Superior temporal gyrus (tissue), 1 donor: Measurements from ENCODE around the gene SLC52A1.
A peak's percentile ranks its signal among the peaks of the same experiment; 100 is the strongest.
"Not testable (repeated sequence)": the region's sequence is repeated elsewhere in the genome, so short reads cannot be mapped to it uniquely, and the experiment has no call there.

Experiments
- DNase-seq: peaks from one replicate; pipeline ENCODE4 v3.0.0-alpha.2; 2016; ENCODE audit errors: extremely low spot score

Gene SLC52A1

DNA sequence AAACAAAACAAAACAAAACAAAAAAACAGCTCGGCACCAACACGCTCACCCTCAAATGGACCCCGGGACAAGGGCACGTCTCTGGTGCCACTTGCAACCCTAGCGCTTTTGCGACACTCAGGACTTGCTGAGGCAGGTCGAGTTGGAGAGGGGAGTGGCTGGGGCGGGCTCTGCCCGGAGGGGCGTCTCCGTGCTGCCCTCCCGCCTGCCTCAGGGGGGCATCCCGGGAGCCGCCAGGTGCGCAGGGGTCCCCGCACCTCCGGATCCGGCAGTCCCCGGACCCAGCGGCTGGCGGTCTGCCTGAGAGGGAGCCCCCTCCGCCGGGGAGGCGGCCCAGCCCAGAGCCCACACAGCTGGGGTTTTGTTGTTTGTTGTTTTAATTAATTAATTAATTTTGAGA, at the start of gene SLC52A1:
Gene SLC52A1, minus strand, starts transcription at position 112 of the 400 bp plus-strand sequence. CDS start 820 bp downstream, outside the sequence.
- DNase-seq: no peak

GRCh38 chr17:5080591-5080990, 45.4 kb upstream of the SLC52A1 start:
- no peak for DNase-seq

GRCh38 chr17:5078106-5079028, 43.1 kb upstream of the SLC52A1 start, which contains the start of gene ZFP3:
Gene ZFP3, plus strand, starts transcription at chr17:5078467. Its CDS starts 13,038 bp downstream, at chr17:5091505.
- peak; percentile 87 for DNase-seq

- DNase-seq: no peak
These were observed 42.5 kb upstream of the SLC52A1 start for GRCh38 chr17:5077781-5078105.

GRCh38 chr17:5077275-5077674, 42.0 kb upstream of the SLC52A1 start:
- not testable (repeated sequence) for DNase-seq

- DNase-seq: not testable (repeated sequence)
These were observed 40.2 kb upstream of the SLC52A1 start for GRCh38 chr17:5075472-5075871.

GRCh38 chr17:5069724-5070123, 34.5 kb upstream of the SLC52A1 start:
- no peak for DNase-seq

GRCh38 chr17:5068236-5068635, 33.0 kb upstream of the SLC52A1 start:
- no peak for DNase-seq

- DNase-seq: no peak
These were observed 30.1 kb upstream of the SLC52A1 start for GRCh38 chr17:5065227-5065744.

- DNase-seq: no peak
These were observed 20.3 kb upstream of the SLC52A1 start for GRCh38 chr17:5055543-5055942.

- DNase-seq: no peak
These were observed 15.1 kb upstream of the SLC52A1 start for GRCh38 chr17:5050278-5050677.

DNA sequence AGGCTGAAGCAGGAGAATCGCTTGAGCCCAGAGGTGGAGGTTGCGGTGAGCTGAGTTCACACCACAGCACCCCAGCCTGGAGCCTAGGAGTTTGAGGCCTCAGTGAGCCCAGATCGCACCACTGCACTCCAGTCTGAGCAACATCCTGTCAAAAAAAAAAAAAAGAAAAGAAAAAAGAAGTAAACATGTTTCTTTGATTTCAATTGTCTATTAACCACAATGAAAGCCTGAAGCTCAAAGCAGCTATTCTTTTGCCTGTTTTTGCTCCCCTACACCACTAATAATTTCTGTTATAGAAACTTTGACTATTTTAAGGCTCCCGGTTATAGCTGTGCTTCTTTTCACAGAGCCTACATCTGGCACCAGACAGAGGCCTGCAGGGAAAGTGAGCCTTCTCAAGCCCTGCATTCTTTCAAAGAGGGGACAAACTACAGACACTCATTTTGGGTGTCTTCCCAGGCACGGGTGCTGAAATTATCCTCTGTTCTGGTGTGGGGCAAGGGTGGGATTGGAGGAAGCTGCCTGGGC, 14.2 kb upstream of the SLC52A1 start:
- DNase-seq: no peak

DNA sequence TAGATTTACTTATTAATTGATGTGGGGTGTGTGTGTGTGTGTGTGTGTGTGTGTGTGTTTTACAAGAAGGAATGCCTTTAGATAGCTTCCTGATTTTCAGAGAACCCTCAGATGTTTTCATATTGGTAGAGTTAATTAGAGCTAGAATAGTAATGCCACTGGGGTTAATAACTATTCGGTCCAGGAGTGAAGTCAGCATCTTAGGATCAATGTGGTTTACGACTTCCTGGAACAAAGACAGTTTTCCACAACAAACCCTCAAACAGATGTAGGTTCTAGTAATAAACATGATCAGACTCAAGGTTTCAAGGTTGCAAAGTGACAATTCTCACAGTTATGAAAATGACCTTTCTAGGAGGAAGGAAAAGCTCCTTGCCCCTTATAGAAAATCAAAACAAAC, 12.2 kb upstream of the SLC52A1 start:
- DNase-seq: no peak

- no peak for DNase-seq
These were observed 10.3 kb upstream of the SLC52A1 start for GRCh38 chr17:5045496-5045895.

- no peak for DNase-seq
These were observed 9.4 kb upstream of the SLC52A1 start for GRCh38 chr17:5044630-5045029.

DNA sequence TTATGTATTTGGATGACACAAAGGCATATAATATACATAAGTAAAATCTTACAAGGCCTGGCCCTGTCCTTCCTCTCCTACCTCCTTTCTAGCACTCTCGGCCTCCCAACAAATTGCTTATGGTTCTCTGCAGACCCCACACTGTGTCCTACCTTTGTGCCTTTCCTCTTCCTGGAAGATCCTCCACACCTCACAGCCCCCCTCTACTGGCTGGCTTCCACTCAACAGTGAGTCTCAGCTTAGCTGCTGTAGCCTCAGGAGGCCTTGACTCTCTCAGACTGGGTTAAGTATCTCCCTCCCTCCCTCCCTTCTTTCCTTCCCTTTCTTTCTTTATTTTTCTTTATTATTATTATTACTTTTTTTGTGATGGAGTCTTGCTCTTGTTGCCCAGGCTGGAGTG, 8.3 kb upstream of the SLC52A1 start:
- no peak for DNase-seq

DNA sequence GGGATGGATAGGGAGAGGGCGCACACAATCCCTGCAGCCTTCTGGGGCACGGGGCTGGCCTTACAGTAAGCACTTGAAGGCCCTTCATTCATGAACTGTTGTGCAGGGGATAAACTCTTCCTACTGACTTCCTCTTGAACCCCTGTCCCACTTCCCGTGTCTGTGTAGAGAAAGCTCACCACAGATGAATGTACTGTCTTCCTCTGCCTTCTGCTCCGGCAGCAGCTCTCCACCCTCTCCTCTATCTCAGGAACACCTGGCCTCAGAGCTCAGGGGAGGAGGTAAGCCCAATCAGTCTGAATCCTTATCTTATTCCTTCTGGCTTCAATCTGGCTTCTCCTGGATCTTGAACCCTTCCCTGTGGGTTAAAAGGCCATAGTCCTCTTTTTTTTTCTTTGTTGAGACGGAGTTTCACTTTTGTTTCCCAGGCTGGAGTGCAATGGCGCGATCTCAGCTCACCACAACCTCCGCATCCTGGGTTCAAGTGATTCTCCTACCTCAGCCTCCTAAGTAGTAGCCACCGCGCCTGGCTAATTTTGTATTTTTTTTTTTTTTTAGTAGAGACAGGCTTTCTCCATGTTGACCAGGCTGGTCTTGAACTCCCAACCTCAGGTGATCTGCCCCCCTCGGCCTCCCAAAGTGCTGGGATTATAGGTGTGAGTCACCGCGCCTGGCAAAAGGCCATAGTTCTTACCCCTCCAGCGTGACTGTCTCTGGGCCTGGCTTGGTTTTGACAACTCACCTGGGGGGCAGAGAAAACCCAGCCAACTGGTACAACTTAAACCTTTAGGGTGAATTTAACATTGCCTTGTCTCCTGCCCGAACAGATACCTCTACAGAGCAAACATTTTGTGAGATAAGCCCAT, 7.2 kb upstream of the SLC52A1 start:
- DNase-seq: no peak

GRCh38 chr17:5034651-5035050, 575 bp downstream of the SLC52A1 start:
- no peak for DNase-seq

- DNase-seq: no peak
These were observed 1.2 kb downstream of the SLC52A1 start for GRCh38 chr17:5034063-5034462.

DNA sequence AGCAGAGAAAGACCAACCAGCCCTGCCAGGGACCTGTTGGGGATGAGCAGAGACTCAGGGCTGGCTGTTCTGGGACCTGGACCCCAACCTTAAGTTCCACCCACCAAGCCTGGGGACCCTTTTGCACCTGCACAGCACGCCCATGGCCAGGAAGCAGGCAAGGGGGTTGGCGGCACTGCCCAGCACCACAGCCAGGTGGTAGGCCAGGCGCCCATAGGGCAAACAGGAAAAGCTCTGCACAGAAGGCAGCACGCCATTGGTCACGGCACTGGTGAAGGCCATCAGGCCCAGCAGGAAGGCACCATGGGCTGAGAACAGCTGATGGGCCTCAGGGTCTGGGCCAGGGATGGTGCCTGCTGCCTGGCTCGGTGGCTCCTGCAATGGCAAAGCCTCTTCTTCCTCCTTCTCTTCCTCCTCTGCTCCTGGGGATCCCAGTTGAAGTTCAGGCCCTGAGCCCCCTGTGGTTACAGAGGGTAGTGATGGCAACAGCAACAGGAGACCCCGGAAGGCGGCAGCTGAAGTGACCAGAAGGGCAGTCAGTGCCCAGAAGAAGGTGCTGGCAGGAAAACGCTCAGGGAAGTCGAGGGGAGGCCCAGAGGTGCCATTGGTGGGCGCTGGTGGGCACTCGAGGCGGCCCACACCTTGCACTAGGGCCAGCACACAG, 1.7 kb downstream of the SLC52A1 start:
- no peak for DNase-seq

- DNase-seq: no peak
These were observed 2.4 kb downstream of the SLC52A1 start for GRCh38 chr17:5032865-5033264.
